UCSD-AML1 (cell line): ENCODE results near the gene AAK1.

Source experiments
- DNase-seq: peaks from one replicate; lab custom pipeline; 2025; ENCODE audit not compliant: unreplicated experiment; lab: John Stamatoyannopoulos, UW

Gene AAK1

DNA sequence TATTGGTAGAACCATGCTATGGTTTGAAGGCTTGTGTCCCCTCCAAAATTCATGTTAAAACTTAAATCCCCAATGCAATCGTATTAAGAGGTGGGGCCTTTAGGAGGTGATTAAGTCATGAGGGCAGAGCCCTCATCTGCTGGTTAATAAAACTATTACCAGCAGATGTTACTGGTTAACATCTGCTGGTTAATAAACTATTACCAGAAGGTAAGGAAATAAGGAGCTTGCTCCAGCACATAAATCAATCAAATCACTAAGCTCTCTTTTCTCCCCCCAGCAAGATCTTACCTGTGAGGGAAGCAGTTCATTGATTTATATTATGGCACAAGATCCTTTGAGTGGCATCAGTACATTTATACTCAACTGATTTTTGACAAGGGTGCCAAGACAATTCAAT lies 96.9 kb downstream of the AAK1 start:
- DNase-seq, result no peak

DNA sequence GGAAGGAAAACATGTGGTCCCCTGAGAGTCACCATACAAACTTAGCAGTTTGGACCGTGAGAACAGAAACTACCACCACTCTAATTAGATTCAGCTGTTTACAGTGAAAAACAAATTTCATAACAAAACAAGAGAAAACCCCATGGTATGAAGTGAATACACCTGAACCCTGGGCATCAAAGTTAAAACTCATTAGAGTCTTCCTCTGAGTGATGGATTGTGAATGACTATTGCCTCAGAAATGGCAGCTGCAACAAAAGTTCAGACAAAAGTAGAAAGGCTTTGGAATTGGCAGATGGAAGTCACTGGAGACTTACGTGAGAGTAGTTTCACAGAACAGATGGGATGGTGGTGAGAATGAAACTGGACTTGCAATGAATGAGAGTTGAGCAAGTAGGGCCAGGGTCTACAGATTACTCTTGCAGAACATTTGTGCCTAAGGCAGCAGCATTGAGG lies 98.0 kb downstream of the AAK1 start:
- DNase-seq, result no peak

DNA sequence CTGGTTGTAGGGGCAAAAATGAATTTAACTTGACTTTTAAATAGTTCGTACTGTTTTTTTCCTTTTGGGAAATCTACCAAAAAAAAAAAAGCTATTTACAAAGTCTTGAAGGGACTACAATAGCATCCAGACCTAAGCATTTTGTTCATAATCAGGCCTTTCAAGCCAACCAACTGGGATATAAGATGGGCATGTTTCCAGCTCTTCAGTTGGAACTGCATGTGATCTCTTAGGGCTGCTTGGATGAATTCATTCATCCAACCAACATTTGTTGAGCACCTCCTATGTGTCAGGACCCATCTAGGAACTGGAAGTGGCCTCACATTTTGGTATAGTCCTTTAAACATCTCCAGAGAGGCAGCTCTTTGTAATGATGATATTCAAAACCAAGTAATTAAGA lies 98.6 kb downstream of the AAK1 start:
- DNase-seq, result no peak

DNA sequence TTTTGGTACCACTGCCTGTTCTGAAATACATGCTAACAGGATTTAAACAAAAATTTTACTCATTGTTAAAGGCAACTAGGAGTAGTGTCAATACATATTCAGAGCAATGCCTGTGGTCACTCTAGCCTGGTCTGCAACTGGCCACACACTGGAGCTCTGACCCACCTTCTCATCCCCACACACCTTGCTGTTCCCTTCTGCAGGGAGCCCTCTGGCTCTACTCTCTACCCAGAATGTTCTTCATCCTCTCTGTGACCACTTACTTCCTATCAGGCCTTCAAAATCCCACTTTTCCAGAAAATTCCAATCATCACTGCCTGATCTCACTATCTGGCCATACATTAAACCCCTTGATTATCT lies 104.0 kb downstream of the AAK1 start:
- DNase-seq, result no peak

DNA sequence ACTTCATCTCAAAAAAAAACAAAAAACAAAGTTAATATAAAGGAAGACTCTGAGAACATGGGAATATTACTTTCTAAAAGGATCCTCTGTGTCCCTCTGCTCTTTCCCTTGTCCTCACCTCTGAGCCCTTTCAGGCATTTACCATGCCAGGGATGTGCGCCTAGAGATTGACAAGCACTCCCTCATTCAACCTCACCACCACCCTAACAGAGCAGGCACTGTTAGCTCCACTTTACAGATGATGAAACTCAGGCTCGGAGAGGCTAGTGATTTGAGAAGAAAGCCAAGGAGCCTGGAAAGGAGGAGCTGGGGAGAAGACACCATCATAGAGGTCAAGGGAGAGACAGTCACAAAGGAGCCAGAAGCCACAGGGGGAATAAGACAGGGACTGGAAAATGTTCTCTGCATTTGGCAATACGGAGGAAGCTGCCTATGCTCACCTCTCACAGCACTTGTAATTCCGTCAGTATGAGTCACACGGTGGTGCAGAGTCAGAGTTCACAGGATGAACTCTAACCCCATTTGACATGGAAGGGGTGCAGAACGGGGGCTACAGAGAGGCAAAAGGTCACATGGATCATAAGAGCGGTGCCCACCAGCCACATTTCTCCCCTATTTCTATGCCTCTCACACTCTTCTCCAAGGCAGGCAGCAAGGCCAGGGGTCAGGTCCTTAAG lies 104.5 kb downstream of the AAK1 start:
- DNase-seq, result no peak

DNA sequence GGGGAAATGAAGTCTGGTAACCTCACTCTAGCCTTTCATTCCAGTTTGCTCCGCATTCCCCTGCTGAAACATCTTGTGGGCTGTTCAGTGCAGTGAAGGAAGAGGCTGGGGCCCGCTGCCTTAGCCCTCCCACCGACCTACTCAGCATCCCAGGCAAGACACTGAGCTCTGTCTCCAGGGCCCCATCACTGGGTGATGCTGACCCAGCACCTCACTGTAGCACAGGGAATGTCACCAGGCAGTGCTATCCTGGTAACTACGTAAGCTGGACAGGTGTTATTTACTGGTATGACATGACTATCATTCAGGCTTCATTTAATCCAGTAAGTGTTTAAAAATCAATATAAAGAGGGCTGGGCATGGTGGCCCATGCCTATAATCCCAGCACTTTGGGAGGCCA lies 105.3 kb downstream of the AAK1 start:
- DNase-seq, result no peak

DNA sequence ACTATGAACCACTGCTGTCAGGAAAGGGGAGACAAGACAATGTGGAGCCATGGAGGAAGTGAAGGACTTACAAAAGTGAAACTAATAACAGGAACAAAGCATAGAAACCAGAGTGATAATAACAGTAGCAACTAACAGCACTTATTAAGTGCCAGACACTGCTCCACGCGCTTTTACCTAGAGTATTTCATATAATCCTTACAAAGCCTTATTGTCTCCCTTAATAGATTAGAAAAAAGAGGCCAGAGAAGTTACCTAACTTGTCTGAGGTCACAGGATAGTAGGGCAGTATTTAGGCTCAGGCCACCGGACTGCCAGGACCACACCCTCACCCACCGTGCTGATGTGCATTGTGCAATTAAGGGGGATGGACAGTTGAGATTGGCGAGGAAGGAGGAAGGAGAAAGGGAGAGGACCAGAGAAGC lies 107.7 kb downstream of the AAK1 start:
- DNase-seq, result no peak

DNA sequence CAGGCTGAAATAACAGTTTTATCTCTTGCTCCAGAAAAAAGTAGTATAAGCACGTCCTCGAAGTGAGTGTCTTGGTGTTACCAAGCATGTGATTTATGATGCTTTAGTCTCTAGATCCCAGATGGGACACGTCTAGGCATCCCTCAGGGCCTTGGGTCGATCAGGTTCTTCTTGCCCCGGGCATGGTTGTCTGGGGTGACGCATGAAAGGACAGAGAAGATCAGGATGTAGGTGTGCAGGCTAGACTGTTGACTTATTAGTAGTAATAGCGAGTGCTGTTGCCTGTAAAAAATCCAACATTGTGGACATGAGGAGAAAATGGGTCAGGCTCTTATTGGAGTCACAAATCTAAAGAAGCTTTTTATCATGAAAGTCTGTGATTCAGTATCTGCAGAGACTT lies 112.4 kb downstream of the AAK1 start:
- DNase-seq, result no peak

DNA sequence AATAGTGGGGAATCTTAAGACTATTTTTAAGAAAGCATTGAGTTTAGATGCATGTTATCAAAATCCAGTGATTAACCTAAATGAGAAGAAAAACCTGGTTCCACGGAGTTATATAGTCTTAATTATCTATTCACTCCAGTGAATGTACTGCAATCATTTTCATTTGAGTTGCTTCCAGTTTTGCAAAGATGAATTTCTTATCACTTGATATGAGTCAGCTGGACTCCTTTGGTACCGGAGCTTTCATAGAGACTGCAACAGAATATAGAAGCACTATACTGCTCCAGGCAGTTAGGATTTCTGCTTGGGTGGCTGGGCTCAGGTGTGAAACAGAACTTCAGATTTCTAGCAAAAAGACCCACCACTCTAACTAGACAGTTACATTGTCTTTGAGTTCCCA lies 114.1 kb downstream of the AAK1 start:
- DNase-seq, result no peak

DNA sequence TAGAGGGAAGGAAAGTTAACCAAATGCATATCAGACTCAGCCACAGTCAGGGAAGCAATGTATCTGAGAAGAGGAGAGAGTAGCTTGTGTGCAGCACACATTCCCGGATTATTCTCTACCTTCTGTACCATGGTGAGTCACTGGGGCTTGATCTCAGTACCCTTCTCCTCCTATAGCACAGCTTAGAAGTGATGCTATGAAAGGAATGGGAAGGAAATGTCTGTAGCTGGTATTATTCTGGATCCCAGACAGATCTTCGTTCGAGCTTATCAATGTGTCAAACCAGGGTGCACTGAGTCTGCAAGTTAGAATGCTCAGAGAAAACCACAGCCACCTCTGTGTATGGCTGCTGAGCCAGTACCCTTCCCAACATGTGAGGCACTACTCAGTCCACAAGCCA lies 118.3 kb downstream of the AAK1 start:
- no peak for DNase-seq

DNA sequence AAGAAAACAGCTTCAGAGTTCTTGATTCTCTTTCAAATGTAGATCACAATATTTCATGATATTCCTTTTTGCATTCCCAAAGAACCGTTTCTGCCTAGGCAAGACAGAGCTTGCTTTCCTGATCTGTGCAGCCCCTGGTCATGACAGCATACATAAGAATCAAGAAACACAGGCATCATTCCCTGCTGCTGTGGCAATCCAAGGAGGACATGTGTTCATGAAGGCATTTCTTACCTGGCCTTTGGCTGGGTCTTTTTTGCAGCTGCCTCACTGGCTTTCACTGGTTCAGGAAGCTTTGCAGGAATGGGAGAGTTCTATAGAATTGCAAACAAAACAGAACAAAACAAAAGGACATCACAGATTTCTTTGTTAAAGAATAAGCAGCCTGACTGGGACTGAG lies 118.7 kb downstream of the AAK1 start:
- DNase-seq, result no peak

DNA sequence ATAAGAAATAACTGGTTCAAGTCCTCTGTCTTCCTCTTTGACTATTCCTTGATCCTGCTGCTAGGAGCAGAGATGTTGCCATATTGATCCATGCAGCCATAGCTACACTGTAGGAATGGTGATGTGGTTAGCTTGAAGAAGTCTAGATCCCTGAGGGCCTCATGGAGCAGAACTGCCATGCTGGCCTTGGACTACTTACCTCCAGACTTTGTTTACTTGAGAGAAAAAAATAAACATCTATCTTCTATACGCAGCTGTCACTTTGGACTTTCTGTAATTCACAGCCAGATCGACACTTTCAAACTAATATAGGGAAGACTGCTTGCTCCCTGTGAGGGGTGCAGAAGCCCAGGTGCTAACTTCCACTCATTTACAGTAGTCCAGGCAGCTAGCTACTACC lies 121.8 kb downstream of the AAK1 start:
- DNase-seq, result no peak

DNA sequence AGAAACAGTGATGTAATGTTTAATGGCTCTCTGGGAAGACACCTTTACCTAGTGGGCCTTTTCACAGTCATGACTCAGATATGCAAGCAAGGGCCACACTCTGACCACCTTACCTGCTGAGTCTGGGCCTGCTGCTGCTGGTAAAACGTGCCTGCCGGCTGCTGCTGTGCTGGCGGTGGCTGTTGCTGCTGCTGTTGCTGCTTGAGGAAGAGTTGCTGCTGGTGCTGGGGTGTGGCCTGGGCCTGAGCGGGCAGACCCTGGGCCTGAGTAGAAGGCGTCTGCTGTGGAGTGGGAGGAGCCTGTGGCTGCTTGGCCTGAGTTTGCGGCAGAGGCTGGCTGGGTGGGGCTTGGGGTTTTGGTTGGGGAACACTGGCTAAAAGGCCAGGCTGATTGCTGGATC lies 124.7 kb downstream of the AAK1 start:
- DNase-seq, result no peak

DNA sequence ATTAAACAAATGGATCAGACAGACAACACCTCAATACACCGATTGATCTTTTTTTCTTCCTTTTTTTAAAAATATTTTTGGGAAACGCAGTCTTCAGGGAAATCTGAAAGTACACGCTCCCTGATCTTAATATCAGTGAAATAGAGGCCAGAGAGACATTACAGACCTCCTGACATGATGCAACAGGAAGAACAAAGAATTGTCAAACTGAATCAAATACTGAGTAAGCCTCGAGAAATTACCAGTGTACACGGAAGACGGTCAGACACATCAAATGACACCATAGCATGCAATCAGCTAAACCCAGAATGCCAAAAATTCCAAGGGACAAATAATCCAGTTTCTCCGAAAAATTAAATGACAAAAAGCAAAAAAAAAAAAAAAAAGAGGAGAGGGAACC lies 126.1 kb downstream of the AAK1 start:
- no peak for DNase-seq

DNA sequence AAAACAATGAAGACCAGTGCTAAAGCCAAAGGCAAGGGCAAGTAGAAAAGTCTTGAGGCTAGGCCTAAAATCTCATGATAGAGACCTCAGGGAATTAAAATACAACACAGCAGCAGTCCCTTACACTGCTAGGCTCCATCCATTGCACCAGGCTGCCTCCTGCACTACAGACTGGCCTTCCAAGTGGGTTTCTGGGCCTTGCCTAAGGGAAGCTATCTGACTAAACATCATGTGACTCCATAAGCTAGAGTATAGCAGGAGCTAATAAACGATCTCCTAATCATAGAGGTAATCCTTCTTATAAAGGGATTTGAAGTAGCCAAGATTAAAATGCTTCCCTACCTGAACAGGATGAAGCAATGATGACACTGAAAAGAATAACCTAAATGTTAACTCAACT lies 128.7 kb downstream of the AAK1 start:
- no peak for DNase-seq

DNA sequence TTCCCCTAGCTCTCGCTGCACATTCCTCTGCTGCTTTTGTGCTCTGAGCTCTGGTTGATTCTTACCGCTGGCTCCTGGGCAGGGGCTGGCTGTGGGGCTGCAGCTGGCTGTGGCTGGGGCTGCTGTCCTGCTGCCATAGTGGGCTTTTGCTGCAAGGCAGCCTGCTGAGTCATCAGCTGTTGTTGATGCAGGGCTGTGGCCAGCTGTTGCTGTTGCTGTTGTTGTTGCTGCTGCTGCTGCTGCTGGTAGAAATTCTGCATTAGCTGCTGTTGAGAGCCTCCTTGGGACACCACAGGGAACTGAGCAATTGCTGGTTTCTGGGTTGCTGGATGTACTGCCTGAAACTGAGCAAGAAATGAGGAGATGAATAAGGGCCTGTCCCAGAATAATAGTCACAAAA lies 129.1 kb downstream of the AAK1 start:
- no peak for DNase-seq

DNA sequence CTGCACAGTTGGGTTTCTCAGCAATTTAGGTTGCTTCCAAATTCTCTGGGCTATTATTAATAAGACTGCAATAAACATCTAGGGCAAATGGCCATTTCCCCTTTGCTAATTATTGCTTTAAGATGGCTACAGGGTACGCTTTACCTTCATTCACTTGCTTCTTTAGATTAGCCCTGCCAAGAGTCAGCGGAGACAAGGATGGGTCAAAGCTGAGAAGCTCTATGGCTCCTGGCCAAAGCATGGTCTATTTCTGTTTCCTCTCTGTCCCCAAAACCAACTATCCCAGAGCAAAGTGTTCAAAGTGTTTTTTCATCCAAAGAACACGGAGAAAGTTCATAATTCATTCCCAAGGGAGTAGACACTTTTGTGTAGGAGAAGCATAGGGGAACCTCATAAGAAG lies 131.1 kb downstream of the AAK1 start:
- no peak for DNase-seq

DNA sequence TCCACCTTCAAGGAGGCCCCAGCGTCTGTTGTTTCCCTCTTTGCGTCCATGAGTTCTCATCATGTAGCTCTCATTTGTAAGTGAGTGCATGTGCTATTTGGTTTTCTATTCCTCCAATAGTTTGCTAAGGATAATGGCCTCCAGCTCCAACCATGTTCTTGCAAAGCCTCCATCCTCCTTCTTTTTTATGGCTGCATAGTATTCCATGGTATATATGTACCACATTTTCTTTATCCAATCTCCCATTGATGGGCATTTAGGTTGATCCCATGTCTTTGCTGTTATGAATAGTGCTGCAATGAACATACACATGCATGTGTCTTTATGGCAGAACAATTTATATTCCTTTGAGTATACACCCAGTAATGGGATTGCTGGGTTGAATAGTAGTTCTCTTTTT lies 133.3 kb downstream of the AAK1 start:
- DNase-seq, result no peak

DNA sequence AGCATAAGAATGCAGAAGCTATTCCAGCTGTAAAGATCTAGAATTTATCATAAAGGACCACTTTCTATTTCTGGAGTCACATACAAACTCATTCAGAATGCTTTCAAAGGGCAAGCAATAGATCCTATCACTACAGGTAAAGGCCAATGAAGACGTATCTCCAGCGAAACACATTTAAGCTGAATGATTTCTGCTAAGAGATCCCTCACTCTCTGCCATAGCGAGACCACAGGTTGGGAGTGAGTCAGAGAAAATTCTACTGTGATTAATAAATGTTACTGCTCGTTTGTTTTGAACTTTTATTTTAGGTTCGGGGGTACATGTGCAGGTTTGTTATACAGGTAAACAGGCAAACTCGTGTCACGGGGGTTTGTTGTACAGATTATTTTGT lies 133.8 kb downstream of the AAK1 start:
- DNase-seq, result no peak

DNA sequence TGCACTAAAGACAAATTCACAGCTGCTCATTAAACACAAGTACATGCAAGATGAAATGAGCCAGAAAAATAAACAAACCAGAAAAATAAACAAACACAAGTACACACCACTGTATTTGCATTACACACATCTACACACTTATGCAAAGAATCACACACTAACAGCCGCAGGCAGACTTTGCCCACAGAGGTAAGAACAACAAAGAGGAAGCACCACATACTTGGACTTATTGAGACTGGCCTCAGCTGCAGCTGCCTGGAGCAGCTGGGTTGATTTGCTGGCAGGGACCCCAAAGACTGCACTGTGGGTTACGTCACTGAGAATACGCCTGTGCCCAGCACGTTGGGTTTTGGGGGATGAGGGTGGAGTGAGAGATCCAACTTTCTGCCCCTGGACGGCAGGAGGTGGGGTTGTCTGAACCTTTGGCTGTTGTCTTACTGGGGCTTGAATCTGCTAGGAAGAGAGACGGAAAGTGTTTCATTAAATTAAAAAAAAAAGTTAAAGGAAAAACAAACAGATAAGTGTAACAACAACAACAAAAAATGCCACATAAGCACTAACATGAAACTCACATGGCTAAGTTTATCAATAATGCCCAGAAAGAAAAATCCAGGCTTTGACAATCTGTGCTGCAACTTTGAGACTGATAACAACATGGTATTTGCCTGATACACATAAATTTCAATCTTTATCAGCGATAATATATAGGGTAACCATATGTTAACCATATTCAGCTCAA lies 134.4 kb downstream of the AAK1 start:
- no peak for DNase-seq

DNA sequence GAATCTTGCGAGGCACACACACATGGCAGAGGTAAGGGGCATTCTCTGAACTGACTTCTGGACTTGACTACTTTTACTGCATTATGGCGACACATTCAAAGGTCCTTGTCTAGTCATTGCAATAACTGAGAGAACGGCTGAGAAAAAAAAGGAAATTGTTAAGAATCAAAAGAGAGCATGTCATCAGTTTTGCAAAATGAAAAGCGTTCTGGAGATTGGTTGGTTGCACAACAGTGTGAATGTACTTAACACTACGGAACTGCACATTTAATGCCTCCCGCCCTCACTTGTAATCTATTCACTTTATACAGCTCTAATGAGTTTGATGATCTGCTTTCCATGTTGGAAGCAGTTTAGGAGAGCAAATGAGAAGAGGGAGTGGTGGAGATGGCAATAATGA lies 137.8 kb downstream of the AAK1 start:
- DNase-seq, result no peak

DNA sequence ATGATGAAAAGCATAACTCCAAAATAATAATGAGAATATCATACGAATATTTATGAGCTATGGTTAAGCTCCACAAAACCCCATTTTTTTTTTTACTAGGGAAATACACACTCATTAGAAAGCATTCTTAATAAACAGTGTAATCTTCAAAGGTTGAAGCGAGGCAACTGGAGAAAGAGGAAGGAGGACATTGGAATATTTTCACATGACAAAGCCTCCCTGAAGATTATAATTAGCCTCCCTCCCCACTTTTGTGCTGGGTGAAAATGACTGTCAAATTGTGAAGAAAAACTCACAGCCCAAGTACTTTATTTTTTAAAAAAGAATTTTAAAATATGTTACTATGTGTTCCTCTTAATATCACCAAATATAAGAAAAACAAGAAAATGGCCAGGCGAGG lies 142.2 kb downstream of the AAK1 start:
- DNase-seq, result no peak

DNA sequence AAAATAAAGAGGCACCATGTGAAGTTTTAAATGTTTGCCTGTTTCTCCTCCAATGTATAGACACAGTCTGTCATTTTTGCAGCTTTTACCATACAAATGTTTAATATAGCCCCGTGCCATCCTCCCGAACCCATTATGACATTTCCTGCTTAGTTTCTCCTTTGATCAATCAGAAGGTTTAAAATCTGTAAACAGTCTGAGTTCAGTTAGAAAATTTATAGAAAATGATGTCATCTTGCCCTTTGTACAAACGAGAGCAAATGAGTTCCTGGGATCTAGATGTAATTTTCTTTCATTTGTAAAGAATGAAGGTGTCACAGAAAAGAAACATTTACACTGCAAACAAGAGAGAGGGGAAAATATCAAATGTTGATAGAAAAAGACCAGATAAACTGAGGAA lies 143.6 kb downstream of the AAK1 start:
- DNase-seq, result no peak
